GM23338 (cell line): ENCODE data around the gene IQCK. TPM values are rescaled to one million over a fixed set of nuclear protein-coding genes. Genes with fewer than 3 reads are reported as not detected.
A peak's percentile ranks its signal among the peaks of the same experiment; 100 is the strongest.

Experiments used
- ATAC-seq: fragments of 200-7000 bp; cut with Tn5 transposase; 3 replicates; pipeline ENCODE4 v1.9.1; 2020
- DNase-seq: peaks from one replicate; pipeline ENCODE4 v3.0.0-alpha.2; 2015; ENCODE audit warnings: low spot score
- H2AFZ ChIP-seq: fragments of 200-600 bp; sonication (generic); 2 replicates; pipeline ENCODE4 v1.8.0; 2016; ENCODE audit warnings: antibody characterized with exemption, mild to moderate bottlenecking, moderate library complexity
- H3F3A ChIP-seq: fragments of 200-600 bp; sonication (generic); replicated peaks from 2 replicates; pipeline ENCODE4 v1.8.0; 2017; ENCODE audit warnings: antibody characterized with exemption, mixed run types, low read depth
- H3K27ac ChIP-seq: fragments of 200-600 bp; sonication (generic); 2 replicates; pipeline ENCODE4 v1.6.1; 2016; ENCODE audit warnings: low read depth
- H3K27me3 ChIP-seq: fragments of 200-600 bp; sonication (generic); 2 replicates; pipeline ENCODE4 v1.8.0; 2016; ENCODE audit warnings: mild to moderate bottlenecking, mixed run types, moderate library complexity; ENCODE audit not compliant: insufficient read depth
- H3K36me3 ChIP-seq: fragments of 200-600 bp; sonication (generic); 2 replicates; pipeline ENCODE4 v1.8.0; 2016; ENCODE audit warnings: mild to moderate bottlenecking; ENCODE audit not compliant: insufficient read depth
- H3K4me1 ChIP-seq: fragments of 200-600 bp; sonication (generic); 2 replicates; pipeline ENCODE4 v1.8.0; 2016; ENCODE audit warnings: mild to moderate bottlenecking, moderate library complexity; ENCODE audit not compliant: insufficient read depth
- H3K4me2 ChIP-seq: fragments of 200-600 bp; sonication (generic); 2 replicates; pipeline ENCODE4 v1.7.1; 2017; ENCODE audit warnings: mixed run types
- H3K4me3 ChIP-seq: fragments of 200-600 bp; sonication (generic); 2 replicates; pipeline ENCODE4 v1.6.1; 2016; ENCODE audit warnings: mixed run types
- H3K79me2 ChIP-seq: fragments of 200-600 bp; sonication (generic); replicated peaks from 2 replicates; pipeline ENCODE4 v1.8.0; 2017; ENCODE audit warnings: mild to moderate bottlenecking; ENCODE audit not compliant: insufficient read depth
- H3K9me2 ChIP-seq: fragments of 200-600 bp; sonication (generic); 2 replicates; pipeline ENCODE4 v1.8.0; 2017; ENCODE audit not compliant: insufficient read depth
- H4K20me1 ChIP-seq: fragments of 200-600 bp; sonication (generic); replicated peaks from 2 replicates; pipeline ENCODE4 v1.8.0; 2017; ENCODE audit warnings: mild to moderate bottlenecking; ENCODE audit not compliant: insufficient read depth
- H3K27ac Mint-ChIP-seq: 2 replicates; pipeline ENCODE4 v1.8.0; 2020; ENCODE audit warnings: inconsistent platforms, mild to moderate bottlenecking, moderate library complexity, mixed read lengths
- H3K27me3 Mint-ChIP-seq: 3 replicates; pipeline ENCODE4 v1.8.0; 2022; ENCODE audit warnings: low read depth, mild to moderate bottlenecking, moderate library complexity, mixed read lengths, inconsistent platforms; ENCODE audit not compliant: insufficient read depth, poor library complexity
- H3K36me3 Mint-ChIP-seq: 3 replicates; pipeline ENCODE4 v1.8.0; 2021; ENCODE audit warnings: low read depth, mild to moderate bottlenecking, inconsistent platforms, moderate library complexity, mixed read lengths
- H3K4me1 Mint-ChIP-seq: 3 replicates; pipeline ENCODE4 v1.8.0; 2020; ENCODE audit warnings: mild to moderate bottlenecking, inconsistent platforms, mixed read lengths
- H3K4me3 Mint-ChIP-seq: 3 replicates; pipeline ENCODE4 v1.8.0; 2021; ENCODE audit warnings: moderate library complexity, mild to moderate bottlenecking, inconsistent platforms, mixed read lengths
- H3K9me3 Mint-ChIP-seq: 3 replicates; pipeline ENCODE4 v1.8.0; 2020; ENCODE audit warnings: moderate library complexity, mild to moderate bottlenecking, inconsistent platforms, mixed read lengths
- CREB1 ChIP-seq: fragments of 250-450 bp; sonication (Bioruptor Pico); IDR thresholded peaks from 2 replicates; pipeline ENCODE4 v1.5.0; 2020; ENCODE audit warnings: low read depth, mild to moderate bottlenecking, moderate library complexity
- EZH2 ChIP-seq: fragments of 200-600 bp; sonication (generic); IDR thresholded peaks from one replicate; pipeline ENCODE4 v1.8.0; 2017; ENCODE audit warnings: antibody characterized with exemption, mild to moderate bottlenecking, low read depth; ENCODE audit not compliant: unreplicated experiment
- EZH2phosphoT487 ChIP-seq: fragments of 200-600 bp; sonication (generic); IDR thresholded peaks from one replicate; pipeline ENCODE4 v1.8.1; 2018; ENCODE audit warnings: antibody characterized with exemption; ENCODE audit not compliant: unreplicated experiment
- JUNB ChIP-seq: IDR thresholded peaks from one replicate; pipeline ENCODE4 v1.6.1; 2016; ENCODE audit warnings: antibody characterized with exemption; ENCODE audit not compliant: unreplicated experiment
- NANOG ChIP-seq: IDR thresholded peaks from 2 replicates; pipeline ENCODE4 v1.6.1; 2016; ENCODE audit warnings: antibody characterized with exemption, borderline replicate concordance
- POLR2AphosphoS5 ChIP-seq: IDR thresholded peaks from 2 replicates; pipeline ENCODE4 v1.6.1; 2016; ENCODE audit warnings: antibody characterized with exemption, low read depth
- STAT1 ChIP-seq: IDR thresholded peaks from one replicate; pipeline ENCODE4 v1.6.1; 2016; ENCODE audit warnings: antibody characterized with exemption; ENCODE audit not compliant: unreplicated experiment
- ZNF114 ChIP-seq: fragments of 250-450 bp; sonication (Bioruptor Pico); IDR thresholded peaks from 2 replicates; pipeline ENCODE4 v1.5.0; 2020; ENCODE audit warnings: mild to moderate bottlenecking, moderate library complexity
- ZNF331 ChIP-seq: fragments of 250-450 bp; sonication (Bioruptor Pico); IDR thresholded peaks from 2 replicates; pipeline ENCODE4 v1.5.0; 2020; ENCODE audit warnings: low read depth, mild to moderate bottlenecking, moderate library complexity
- polyA plus RNA-seq: library from polyadenylated mRNA; unstranded; fragments of >200 nt; fragmentation: Nextera tagmentation; extraction: Ambion mirVana; gene quantifications from 2 replicates; pipeline ENCODE4 v1.2.1, GENCODE V29; 2016
- total RNA-seq: library from RNA; depleted of rRNA; stranded (reverse); fragments of >200 nt; shearing (Covaris generic); gene quantifications from 2 replicates; pipeline ENCODE4 v1.2.3, GENCODE V29; 2014
- TF ChIP-seq, protein P1 (sequence below), 2 experiments: fragments of 200-600 bp in 1 of 2; sonication (generic) in 1 of 2; conservative IDR thresholded peaks; 2 replicates each; pipeline versions ENCODE4 v1.5.1 to v1.6.1; 2016 to 2017; ENCODE audit warnings: antibody characterized with exemption in 2 of 2, low read depth in 2 of 2, mild to moderate bottlenecking in 2 of 2, moderate library complexity in 1 of 2
- TF ChIP-seq, protein P2 (sequence below): fragments of 250-450 bp; sonication (Bioruptor Pico); IDR thresholded peaks from 2 replicates; pipeline ENCODE4 v1.5.0; 2020; ENCODE audit warnings: mild to moderate bottlenecking, moderate library complexity
- TF ChIP-seq, protein P3 (sequence below): IDR thresholded peaks from 2 replicates; pipeline ENCODE4 v1.6.1; 2016; ENCODE audit warnings: antibody characterized with exemption
- TF ChIP-seq, protein P4 (sequence below): IDR thresholded peaks from one replicate; pipeline ENCODE4 v1.6.1; 2018; ENCODE audit warnings: antibody characterized with exemption; ENCODE audit not compliant: unreplicated experiment

The IQCK gene
- total and polyA plus RNA-seq, 2 experiments from 2014 or later: 7.6 to 10.0 TPM

DNA sequence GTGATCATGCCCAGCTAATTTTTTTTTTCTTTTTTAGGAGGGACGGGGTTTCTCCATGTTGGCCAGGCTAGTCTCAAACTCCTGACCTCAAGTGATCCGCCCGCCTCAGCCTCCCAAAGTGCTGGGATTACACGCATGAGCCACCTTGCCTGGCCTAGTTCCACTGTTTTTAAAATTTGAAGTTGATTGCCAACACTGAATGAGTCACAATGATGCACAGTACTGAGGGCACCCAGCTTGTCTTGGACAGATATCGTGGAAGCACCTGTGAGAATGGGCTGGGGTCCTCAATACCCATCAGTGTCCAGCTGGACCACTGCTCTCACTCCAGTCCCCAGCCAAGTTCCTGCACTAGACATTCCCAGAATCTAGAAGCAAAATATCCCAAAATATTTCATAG lies 2.5 kb upstream of the IQCK start:
- peaks cover 55% of the 10 kb centered on the region for H3K4me1 Mint-ChIP-seq
- Histone ChIP-seq H3F3A (peaks cover 21% of the 10 kb centered on the region), H3K4me3 (peak overlapping the region; percentile 100), H4K20me1 (peaks cover 54% of the 10 kb centered on the region), H3K36me3 (peaks cover 25% of the 10 kb centered on the region), H3K27me3 (no peaks in the 10 kb centered on the region), H3K79me2 (peaks cover 92% of the 10 kb centered on the region), H3K4me2 (no peak overlapping the region), H3K27ac (no peak overlapping the region), H3K9me2 (no peaks in the 10 kb centered on the region), H2AFZ (no peak overlapping the region), H3K4me1 (peaks cover 41% of the 10 kb centered on the region)
- TF ChIP-seq, protein P1, sequence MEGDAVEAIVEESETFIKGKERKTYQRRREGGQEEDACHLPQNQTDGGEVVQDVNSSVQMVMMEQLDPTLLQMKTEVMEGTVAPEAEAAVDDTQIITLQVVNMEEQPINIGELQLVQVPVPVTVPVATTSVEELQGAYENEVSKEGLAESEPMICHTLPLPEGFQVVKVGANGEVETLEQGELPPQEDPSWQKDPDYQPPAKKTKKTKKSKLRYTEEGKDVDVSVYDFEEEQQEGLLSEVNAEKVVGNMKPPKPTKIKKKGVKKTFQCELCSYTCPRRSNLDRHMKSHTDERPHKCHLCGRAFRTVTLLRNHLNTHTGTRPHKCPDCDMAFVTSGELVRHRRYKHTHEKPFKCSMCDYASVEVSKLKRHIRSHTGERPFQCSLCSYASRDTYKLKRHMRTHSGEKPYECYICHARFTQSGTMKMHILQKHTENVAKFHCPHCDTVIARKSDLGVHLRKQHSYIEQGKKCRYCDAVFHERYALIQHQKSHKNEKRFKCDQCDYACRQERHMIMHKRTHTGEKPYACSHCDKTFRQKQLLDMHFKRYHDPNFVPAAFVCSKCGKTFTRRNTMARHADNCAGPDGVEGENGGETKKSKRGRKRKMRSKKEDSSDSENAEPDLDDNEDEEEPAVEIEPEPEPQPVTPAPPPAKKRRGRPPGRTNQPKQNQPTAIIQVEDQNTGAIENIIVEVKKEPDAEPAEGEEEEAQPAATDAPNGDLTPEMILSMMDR (conservative IDR thresholded peaks at IDR 0.05; ENCODE audit: low read depth in 2 of 2): no peak
- no peak for TF ChIP-seq ZNF331 (CRISPR knock-in tag)
- no peak for TF ChIP-seq STAT1
- TF ChIP-seq NANOG: no peak
- TF ChIP-seq EZH2phosphoT487: no peak
- no peak for TF ChIP-seq CREB1 (CRISPR knock-in tag)
- no peak for TF ChIP-seq POLR2AphosphoS5
- TF ChIP-seq ZNF114 (CRISPR knock-in tag): no peak
- TF ChIP-seq, protein P2, sequence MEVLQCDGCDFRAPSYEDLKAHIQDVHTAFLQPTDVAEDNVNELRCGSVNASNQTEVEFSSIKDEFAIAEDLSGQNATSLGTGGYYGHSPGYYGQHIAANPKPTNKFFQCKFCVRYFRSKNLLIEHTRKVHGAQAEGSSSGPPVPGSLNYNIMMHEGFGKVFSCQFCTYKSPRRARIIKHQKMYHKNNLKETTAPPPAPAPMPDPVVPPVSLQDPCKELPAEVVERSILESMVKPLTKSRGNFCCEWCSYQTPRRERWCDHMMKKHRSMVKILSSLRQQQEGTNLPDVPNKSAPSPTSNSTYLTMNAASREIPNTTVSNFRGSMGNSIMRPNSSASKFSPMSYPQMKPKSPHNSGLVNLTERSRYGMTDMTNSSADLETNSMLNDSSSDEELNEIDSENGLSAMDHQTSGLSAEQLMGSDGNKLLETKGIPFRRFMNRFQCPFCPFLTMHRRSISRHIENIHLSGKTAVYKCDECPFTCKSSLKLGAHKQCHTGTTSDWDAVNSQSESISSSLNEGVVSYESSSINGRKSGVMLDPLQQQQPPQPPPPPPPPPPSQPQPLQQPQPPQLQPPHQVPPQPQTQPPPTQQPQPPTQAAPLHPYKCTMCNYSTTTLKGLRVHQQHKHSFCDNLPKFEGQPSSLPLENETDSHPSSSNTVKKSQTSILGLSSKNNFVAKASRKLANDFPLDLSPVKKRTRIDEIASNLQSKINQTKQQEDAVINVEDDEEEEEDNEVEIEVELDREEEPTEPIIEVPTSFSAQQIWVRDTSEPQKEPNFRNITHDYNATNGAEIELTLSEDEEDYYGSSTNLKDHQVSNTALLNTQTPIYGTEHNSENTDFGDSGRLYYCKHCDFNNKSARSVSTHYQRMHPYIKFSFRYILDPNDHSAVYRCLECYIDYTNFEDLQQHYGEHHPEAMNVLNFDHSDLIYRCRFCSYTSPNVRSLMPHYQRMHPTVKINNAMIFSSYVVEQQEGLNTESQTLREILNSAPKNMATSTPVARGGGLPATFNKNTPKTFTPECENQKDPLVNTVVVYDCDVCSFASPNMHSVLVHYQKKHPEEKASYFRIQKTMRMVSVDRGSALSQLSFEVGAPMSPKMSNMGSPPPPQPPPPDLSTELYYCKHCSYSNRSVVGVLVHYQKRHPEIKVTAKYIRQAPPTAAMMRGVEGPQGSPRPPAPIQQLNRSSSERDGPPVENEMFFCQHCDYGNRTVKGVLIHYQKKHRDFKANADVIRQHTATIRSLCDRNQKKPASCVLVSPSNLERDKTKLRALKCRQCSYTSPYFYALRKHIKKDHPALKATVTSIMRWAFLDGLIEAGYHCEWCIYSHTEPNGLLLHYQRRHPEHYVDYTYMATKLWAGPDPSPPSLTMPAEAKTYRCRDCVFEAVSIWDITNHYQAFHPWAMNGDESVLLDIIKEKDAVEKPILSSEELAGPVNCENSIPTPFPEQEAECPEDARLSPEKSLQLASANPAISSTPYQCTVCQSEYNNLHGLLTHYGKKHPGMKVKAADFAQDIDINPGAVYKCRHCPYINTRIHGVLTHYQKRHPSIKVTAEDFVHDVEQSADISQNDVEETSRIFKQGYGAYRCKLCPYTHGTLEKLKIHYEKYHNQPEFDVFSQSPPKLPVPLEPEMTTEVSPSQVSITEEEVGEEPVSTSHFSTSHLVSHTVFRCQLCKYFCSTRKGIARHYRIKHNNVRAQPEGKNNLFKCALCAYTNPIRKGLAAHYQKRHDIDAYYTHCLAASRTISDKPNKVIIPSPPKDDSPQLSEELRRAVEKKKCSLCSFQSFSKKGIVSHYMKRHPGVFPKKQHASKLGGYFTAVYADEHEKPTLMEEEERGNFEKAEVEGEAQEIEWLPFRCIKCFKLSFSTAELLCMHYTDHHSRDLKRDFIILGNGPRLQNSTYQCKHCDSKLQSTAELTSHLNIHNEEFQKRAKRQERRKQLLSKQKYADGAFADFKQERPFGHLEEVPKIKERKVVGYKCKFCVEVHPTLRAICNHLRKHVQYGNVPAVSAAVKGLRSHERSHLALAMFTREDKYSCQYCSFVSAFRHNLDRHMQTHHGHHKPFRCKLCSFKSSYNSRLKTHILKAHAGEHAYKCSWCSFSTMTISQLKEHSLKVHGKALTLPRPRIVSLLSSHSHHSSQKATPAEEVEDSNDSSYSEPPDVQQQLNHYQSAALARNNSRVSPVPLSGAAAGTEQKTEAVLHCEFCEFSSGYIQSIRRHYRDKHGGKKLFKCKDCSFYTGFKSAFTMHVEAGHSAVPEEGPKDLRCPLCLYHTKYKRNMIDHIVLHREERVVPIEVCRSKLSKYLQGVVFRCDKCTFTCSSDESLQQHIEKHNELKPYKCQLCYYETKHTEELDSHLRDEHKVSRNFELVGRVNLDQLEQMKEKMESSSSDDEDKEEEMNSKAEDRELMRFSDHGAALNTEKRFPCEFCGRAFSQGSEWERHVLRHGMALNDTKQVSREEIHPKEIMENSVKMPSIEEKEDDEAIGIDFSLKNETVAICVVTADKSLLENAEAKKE (CRISPR knock-in tag): no peak
- TF ChIP-seq, protein P3, sequence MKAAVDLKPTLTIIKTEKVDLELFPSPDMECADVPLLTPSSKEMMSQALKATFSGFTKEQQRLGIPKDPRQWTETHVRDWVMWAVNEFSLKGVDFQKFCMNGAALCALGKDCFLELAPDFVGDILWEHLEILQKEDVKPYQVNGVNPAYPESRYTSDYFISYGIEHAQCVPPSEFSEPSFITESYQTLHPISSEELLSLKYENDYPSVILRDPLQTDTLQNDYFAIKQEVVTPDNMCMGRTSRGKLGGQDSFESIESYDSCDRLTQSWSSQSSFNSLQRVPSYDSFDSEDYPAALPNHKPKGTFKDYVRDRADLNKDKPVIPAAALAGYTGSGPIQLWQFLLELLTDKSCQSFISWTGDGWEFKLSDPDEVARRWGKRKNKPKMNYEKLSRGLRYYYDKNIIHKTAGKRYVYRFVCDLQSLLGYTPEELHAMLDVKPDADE: no peak
- no peak for TF ChIP-seq JUNB
- TF ChIP-seq, protein P4, sequence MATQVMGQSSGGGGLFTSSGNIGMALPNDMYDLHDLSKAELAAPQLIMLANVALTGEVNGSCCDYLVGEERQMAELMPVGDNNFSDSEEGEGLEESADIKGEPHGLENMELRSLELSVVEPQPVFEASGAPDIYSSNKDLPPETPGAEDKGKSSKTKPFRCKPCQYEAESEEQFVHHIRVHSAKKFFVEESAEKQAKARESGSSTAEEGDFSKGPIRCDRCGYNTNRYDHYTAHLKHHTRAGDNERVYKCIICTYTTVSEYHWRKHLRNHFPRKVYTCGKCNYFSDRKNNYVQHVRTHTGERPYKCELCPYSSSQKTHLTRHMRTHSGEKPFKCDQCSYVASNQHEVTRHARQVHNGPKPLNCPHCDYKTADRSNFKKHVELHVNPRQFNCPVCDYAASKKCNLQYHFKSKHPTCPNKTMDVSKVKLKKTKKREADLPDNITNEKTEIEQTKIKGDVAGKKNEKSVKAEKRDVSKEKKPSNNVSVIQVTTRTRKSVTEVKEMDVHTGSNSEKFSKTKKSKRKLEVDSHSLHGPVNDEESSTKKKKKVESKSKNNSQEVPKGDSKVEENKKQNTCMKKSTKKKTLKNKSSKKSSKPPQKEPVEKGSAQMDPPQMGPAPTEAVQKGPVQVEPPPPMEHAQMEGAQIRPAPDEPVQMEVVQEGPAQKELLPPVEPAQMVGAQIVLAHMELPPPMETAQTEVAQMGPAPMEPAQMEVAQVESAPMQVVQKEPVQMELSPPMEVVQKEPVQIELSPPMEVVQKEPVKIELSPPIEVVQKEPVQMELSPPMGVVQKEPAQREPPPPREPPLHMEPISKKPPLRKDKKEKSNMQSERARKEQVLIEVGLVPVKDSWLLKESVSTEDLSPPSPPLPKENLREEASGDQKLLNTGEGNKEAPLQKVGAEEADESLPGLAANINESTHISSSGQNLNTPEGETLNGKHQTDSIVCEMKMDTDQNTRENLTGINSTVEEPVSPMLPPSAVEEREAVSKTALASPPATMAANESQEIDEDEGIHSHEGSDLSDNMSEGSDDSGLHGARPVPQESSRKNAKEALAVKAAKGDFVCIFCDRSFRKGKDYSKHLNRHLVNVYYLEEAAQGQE: no peak
- TF ChIP-seq EZH2: no peak
- no peak overlapping the region; the same call in 2 of the 3 replicates for H3K4me3 Mint-ChIP-seq
- H3K36me3 Mint-ChIP-seq: peaks cover 65% of the 10 kb centered on the region
- H3K27me3 Mint-ChIP-seq: peaks cover 20% of the 10 kb centered on the region
- peak overlapping the region; percentile 67; the same call in 1 of the 2 replicates for H3K27ac Mint-ChIP-seq
- H3K9me3 Mint-ChIP-seq: no peaks in the 10 kb centered on the region
- ATAC-seq (no peak), DNase-seq (no peak)
